Endothelial cell of umbilical vein (primary cell): ENCODE measurements around the gene FEM1C. TPM values are rescaled to one million over a fixed set of nuclear protein-coding genes. Genes with fewer than 3 reads are reported as not detected.

Experiments
- BruUV-seq: library from RNA; stranded (reverse); fragments of 400-500 nt; replicated peaks from 2 replicates; lab custom pipeline; 2021; lab: Mats Ljungman, UMichigan
- CTCF ChIA-PET: fragments of 300-600, 350-600 bp; sonication (Branson Sonifier 250); formaldehyde crosslinking; loops from one replicate; lab custom pipeline; 2021; ENCODE audit warnings: antibody characterized with exemption, inconsistent platforms; lab: Charles Lee
- POLR2A ChIA-PET: fragments of 300-600, 350-600 bp; sonication (Branson Sonifier 250); formaldehyde crosslinking; loops from one replicate; lab custom pipeline; 2021; ENCODE audit warnings: antibody characterized with exemption, inconsistent platforms; lab: Charles Lee
- DNase-seq: peaks from one replicate; pipeline ENCODE4 v3.0.0-alpha.2; 2011; ENCODE audit warnings: low read depth, low spot score
- FAIRE-seq: peaks from 2 replicates; lab custom pipeline; 2011; peaks lifted over from hg19 to GRCh38; lab: Jason Lieb, UNC
- H2AFZ ChIP-seq: 2 replicates; pipeline ENCODE4 v1.6.0; 2012; ENCODE audit warnings: low read depth, low read length, control low read depth, inconsistent platforms
- H3K27ac ChIP-seq: 2 replicates; pipeline ENCODE4 v1.5.1; 2011; ENCODE audit warnings: low read depth, mild to moderate bottlenecking, control low read depth, low read length, moderate library complexity; ENCODE audit not compliant: insufficient read depth
- H3K27me3 ChIP-seq, 2 experiments: 2 replicates each; pipeline versions ENCODE4 v1.6.0 to v1.6.1; 2011; ENCODE audit warnings: low read length in 2 of 2, mixed read lengths in 1 of 2; ENCODE audit not compliant: control insufficient read depth in 2 of 2, insufficient read depth in 2 of 2
- H3K36me3 ChIP-seq, 2 experiments: 2 replicates in 1 of 2; 3 replicates in 1 of 2; pipeline ENCODE4 v1.5.1; 2011; ENCODE audit warnings: low read length in 2 of 2, mild to moderate bottlenecking in 1 of 2, moderate library complexity in 1 of 2; ENCODE audit not compliant: control insufficient read depth in 2 of 2, insufficient read depth in 2 of 2; ENCODE audit errors: extremely low read depth in 1 of 2
- H3K4me1 ChIP-seq: 3 replicates; pipeline ENCODE4 v1.5.1; 2011; ENCODE audit warnings: mild to moderate bottlenecking, low read length; ENCODE audit not compliant: control insufficient read depth, insufficient read depth; ENCODE audit errors: extremely low read depth
- H3K4me2 ChIP-seq: 2 replicates; pipeline ENCODE4 v1.6.1; 2011; ENCODE audit warnings: low read length, control low read depth, mixed read lengths; ENCODE audit not compliant: insufficient read depth
- H3K4me3 ChIP-seq, 3 experiments: fragments of 200-600 bp in 1 of 3; sonication (generic), shearing (Covaris generic) in 1 of 3; replicated peaks in 1 of 3; 2 replicates each; pipeline ENCODE4 v1.5.1; 2011 to 2016; ENCODE audit warnings: control low read depth in 3 of 3, low read length in 3 of 3, mild to moderate bottlenecking in 2 of 3, inconsistent platforms in 1 of 3, low read depth in 1 of 3, moderate library complexity in 1 of 3; ENCODE audit not compliant: insufficient read depth in 1 of 3
- H3K79me2 ChIP-seq: 2 replicates; pipeline ENCODE4 v1.6.0; 2012; ENCODE audit warnings: low read length, inconsistent platforms; ENCODE audit not compliant: control insufficient read depth, insufficient read depth
- H3K9ac ChIP-seq: replicated peaks from 2 replicates; pipeline ENCODE3; 2011; ENCODE audit warnings: low read length, control low read depth; ENCODE audit not compliant: insufficient read depth; ENCODE audit errors: extremely low read depth
- H3K9me1 ChIP-seq: replicated peaks from 3 replicates; pipeline ENCODE4 v1.6.0; 2011; ENCODE audit warnings: mild to moderate bottlenecking, low read length; ENCODE audit not compliant: control insufficient read depth, insufficient read depth; ENCODE audit errors: extremely low read depth
- H3K9me3 ChIP-seq: replicated peaks from 2 replicates; pipeline ENCODE4 v1.5.1; 2012; ENCODE audit warnings: low read length, inconsistent platforms; ENCODE audit not compliant: control insufficient read depth, insufficient read depth
- H4K20me1 ChIP-seq: replicated peaks from 2 replicates; pipeline ENCODE3; 2011; ENCODE audit warnings: mild to moderate bottlenecking, low read length; ENCODE audit not compliant: control insufficient read depth, insufficient read depth; ENCODE audit errors: extremely low read depth
- EZH2 ChIP-seq: IDR thresholded peaks from 2 replicates; pipeline ENCODE4 v1.6.1; 2012; ENCODE audit warnings: borderline replicate concordance, low read depth, mild to moderate bottlenecking, moderate library complexity, low read length, inconsistent platforms; ENCODE audit not compliant: severe bottlenecking
- FOS ChIP-seq: IDR thresholded peaks from 2 replicates; pipeline ENCODE4 v1.6.1; 2011; ENCODE audit warnings: mild to moderate bottlenecking, low read length, moderate library complexity, borderline replicate concordance; ENCODE audit not compliant: insufficient read depth
- GATA2 ChIP-seq: IDR thresholded peaks from 2 replicates; pipeline ENCODE4 v1.7.0; 2011; ENCODE audit warnings: low read depth, mild to moderate bottlenecking, moderate library complexity, mixed read lengths, low read length; ENCODE audit not compliant: insufficient read length, insufficient read depth
- JUN ChIP-seq: IDR thresholded peaks from 2 replicates; pipeline ENCODE4 v1.6.1; 2011; ENCODE audit warnings: borderline replicate concordance, low read depth; ENCODE audit not compliant: insufficient read length, insufficient read depth
- MYC ChIP-seq: IDR thresholded peaks from one replicate; pipeline ENCODE4 v1.6.1; 2011; ENCODE audit warnings: mild to moderate bottlenecking, low read depth, low read length
- POLR2A ChIP-seq: IDR thresholded peaks from 2 replicates; pipeline ENCODE4 v1.6.1; 2012; ENCODE audit warnings: low read depth, mild to moderate bottlenecking, control low read depth, low read length
- POLR2AphosphoS5 ChIP-seq: IDR thresholded peaks from 2 replicates; pipeline ENCODE4 v1.6.1; 2012; ENCODE audit warnings: low read depth, mild to moderate bottlenecking, control low read depth, low read length, moderate library complexity; ENCODE audit not compliant: insufficient read depth
- dilution Hi-C: fragments of 300-500 bp; cut with MboI; formaldehyde crosslinking; loops from one replicate; pipeline ENCODE4 v1.15.0; 2019; ENCODE audit warnings: low sequenced_read_pairs; ENCODE audit not compliant: extremely low pct_ligation_motif_present
- intact Hi-C: fragments of 100-400 bp; cut with micrococcal nuclease; formaldehyde crosslinking; loops from one replicate; pipeline ENCODE4 v1.10.0; 2022
- polyA plus RNA-seq, 4 experiments: library from polyadenylated mRNA; depleted of rRNA in 3 of 4; stranded (reverse) in 3 of 4; unstranded in 1 of 4; fragments of >200 nt; gene quantifications; 2 replicates each; pipeline versions ENCODE4 v1.2.1 to v1.2.3, GENCODE V29; 2011 to 2012; ENCODE audit warnings: missing spikeins in 1 of 4
- total RNA-seq: library from RNA; stranded (reverse); gene quantifications from 2 replicates; pipeline ENCODE4 v1.2.3, GENCODE V29; 2021
- TF ChIP-seq, protein P1 (sequence below): IDR thresholded peaks from 2 replicates; pipeline ENCODE4 v1.6.1; 2011; ENCODE audit not compliant: insufficient read depth, insufficient read length
- TF ChIP-seq, protein P2 (sequence below), 2 donors: IDR thresholded peaks; 1 replicate in 1 of 2; 2 replicates in 1 of 2; pipeline ENCODE4 v1.5.1; 2011; ENCODE audit warnings: low read length in 2 of 2, mild to moderate bottlenecking in 2 of 2, moderate library complexity in 2 of 2, control low read depth in 1 of 2, inconsistent platforms in 1 of 2, low read depth in 1 of 2; ENCODE audit not compliant: insufficient read depth in 1 of 2; ENCODE audit errors: extremely low read depth in 1 of 2

Gene FEM1C
- total and polyA plus RNA-seq, 2 donors (not counting 3 experiments of a cell fraction or from before 2014, with no cell fraction given) = 6.2 to 16.0 TPM

GRCh38 chr5:115553082-115553481 is 8.5 kb upstream of the FEM1C start:
- no peak overlapping the region for H3K4me2 ChIP-seq
- CTCF ChIA-PET = interaction anchor here (0.9 kb wide), 1 partner anchor 22 kb away, joined by 4 read pairs; no protein-coding TSS in a partner anchor
- dilution Hi-C loops = no loop called here
- H2AFZ ChIP-seq = no peak overlapping the region
- intact Hi-C loops = no loop called here
- TF ChIP-seq MYC (no peak), JUN (no peak), EZH2 (no peak), POLR2AphosphoS5 (no peak), POLR2A (no peak), GATA2 (no peak), FOS (no peak)
- TF ChIP-seq, protein P1, sequence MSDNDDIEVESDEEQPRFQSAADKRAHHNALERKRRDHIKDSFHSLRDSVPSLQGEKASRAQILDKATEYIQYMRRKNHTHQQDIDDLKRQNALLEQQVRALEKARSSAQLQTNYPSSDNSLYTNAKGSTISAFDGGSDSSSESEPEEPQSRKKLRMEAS = no peak
- TF ChIP-seq, protein P2, sequence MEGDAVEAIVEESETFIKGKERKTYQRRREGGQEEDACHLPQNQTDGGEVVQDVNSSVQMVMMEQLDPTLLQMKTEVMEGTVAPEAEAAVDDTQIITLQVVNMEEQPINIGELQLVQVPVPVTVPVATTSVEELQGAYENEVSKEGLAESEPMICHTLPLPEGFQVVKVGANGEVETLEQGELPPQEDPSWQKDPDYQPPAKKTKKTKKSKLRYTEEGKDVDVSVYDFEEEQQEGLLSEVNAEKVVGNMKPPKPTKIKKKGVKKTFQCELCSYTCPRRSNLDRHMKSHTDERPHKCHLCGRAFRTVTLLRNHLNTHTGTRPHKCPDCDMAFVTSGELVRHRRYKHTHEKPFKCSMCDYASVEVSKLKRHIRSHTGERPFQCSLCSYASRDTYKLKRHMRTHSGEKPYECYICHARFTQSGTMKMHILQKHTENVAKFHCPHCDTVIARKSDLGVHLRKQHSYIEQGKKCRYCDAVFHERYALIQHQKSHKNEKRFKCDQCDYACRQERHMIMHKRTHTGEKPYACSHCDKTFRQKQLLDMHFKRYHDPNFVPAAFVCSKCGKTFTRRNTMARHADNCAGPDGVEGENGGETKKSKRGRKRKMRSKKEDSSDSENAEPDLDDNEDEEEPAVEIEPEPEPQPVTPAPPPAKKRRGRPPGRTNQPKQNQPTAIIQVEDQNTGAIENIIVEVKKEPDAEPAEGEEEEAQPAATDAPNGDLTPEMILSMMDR (IDR thresholded peaks at IDR 0.05; ENCODE audit: extremely low read depth in 1 of 2, insufficient read depth in 1 of 2, low read depth in 1 of 2, low read length in 2 of 2) = no peak
- POLR2A ChIA-PET = no interaction called here
- no peak for FAIRE-seq
- H3K79me2 ChIP-seq = no peaks in the 10 kb centered on the region
- no peaks in the 10 kb centered on the region for H3K36me3 ChIP-seq
- peaks cover 24% of the 10 kb centered on the region for H3K4me1 ChIP-seq
- H3K4me3 ChIP-seq = no peak overlapping the region
- DNase-seq = no peak
- H3K27ac ChIP-seq = no peak overlapping the region
- no peaks in the 10 kb centered on the region for H3K27me3 ChIP-seq
- H3K9ac ChIP-seq = no peak overlapping the region
- no TSS peak for BruUV-seq
- H4K20me1 ChIP-seq = no peaks in the 10 kb centered on the region
- no peaks in the 10 kb centered on the region for H3K9me1 ChIP-seq
- no peaks in the 10 kb centered on the region for H3K9me3 ChIP-seq
